ES-I3 (cell line): ENCODE data around the gene GAGE10.

Source experiments
- H3K36me3 ChIP-seq: 2 replicates; pipeline ENCODE4 v1.6.1; 2013; ENCODE audit warnings: mild to moderate bottlenecking, low read length, control low read depth, moderate library complexity; ENCODE audit not compliant: insufficient read depth
- H3K4me1 ChIP-seq: 2 replicates; pipeline ENCODE4 v1.6.1; 2013; ENCODE audit warnings: mild to moderate bottlenecking, control low read depth, low read length; ENCODE audit not compliant: insufficient read depth
- H3K9ac ChIP-seq: 2 replicates; pipeline ENCODE4 v1.6.1; 2013; ENCODE audit warnings: low read depth, mild to moderate bottlenecking, low read length, moderate library complexity
- H3K9me3 ChIP-seq: 2 replicates; pipeline ENCODE4 v1.6.1; 2013; ENCODE audit warnings: mild to moderate bottlenecking, low read length, moderate library complexity; ENCODE audit not compliant: control insufficient read depth, insufficient read depth

GAGE10 gene, protein sequence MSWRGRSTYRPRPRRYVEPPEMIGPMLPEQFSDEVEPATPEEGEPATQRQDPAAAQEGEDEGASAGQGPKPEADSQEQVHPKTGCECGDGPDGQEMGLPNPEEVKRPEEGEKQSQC

DNA sequence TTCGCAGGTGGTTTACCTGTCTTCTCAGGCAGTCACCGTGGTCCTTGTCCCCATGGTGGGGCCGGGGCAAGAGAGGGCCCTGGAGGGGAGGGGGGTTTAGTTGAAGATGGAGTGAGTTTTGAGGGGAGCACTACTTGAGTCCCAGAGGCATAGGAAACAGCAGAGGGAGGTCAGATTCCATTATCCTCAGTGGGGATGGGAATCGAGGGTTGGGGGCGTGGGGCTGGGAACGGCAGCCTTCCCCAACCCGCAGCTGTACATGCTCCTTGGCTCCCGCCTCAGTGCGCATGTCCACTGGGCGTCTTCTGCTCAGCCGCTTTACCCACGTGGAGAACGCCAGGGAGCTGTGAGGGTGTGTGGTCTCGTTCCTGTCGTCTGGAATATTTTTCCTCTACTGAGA is at the start of gene GAGE10:
Gene GAGE10 (plus strand): TSS at position 301 of the 400 bp plus-strand sequence. CDS start 1,214 bp downstream, outside the sequence.
- Histone ChIP-seq H3K4me1 (no peaks in the 10 kb centered on the region), H3K36me3 (no peaks in the 10 kb centered on the region), H3K9ac (no peak within 1 kb of the TSS), H3K9me3 (no peaks in the 10 kb centered on the region)

DNA sequence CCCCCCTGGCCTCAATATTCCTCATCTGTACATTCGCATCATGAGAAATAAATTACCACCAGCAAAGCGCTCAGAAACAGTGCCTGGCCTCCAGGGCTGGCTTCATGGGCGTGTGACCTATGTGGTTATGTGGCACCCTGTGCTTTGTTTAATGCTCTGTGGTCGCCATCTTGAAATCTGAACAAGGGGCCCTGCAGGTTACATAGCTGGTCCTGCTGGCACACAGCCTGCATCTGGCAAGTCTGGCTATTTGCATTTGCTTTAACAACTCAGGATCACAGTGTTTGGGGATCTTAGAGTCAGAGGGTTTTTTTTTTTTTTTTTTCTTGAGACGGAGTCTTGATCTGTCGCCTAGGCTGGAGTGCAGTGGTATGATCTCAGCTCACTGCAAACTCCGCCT is 48.8 kb upstream of the GAGE10 start:
- Histone ChIP-seq H3K4me1 (no peaks in the 10 kb centered on the region), H3K9ac (no peak overlapping the region), H3K9me3 (no peaks in the 10 kb centered on the region), H3K36me3 (no peaks in the 10 kb centered on the region)

DNA sequence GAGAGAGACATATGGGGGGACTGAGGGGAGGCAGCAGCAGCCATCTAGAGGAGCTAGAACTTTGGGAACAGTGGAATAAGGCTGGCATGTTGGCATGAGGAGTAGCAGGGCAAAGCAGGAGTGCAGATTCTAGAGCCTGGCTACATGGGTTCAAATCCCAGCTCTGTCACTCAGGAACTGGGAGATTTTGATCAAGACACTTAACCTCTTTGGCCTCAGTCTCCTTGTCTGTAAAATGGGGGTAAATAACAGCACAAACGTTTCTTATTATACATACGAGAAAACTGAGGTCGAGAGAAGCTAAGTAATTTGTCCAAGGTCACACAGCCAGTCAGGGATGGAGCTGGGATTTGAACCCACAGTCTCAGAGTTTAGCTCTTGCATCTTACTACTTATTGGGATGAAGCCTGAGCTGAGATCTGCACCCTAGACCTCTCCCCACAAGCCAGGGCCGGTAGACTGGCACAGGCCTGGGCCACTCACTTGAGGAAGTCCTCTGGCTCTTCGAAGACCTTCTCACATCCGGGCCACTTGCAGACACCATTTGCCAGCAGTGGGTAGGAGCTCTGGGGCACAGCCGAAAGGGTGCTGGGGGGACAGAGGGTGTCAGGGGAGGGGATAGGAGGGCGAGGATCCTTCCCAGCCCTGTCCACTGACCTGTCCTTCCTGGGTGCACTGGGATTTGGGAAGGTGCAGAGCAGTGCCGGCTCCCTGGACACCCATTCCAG is 47.0 kb upstream of the GAGE10 start:
- H3K36me3 ChIP-seq = no peaks in the 10 kb centered on the region
- no peak overlapping the region for H3K9ac ChIP-seq
- H3K9me3 ChIP-seq = no peaks in the 10 kb centered on the region
- H3K4me1 ChIP-seq = no peaks in the 10 kb centered on the region

DNA sequence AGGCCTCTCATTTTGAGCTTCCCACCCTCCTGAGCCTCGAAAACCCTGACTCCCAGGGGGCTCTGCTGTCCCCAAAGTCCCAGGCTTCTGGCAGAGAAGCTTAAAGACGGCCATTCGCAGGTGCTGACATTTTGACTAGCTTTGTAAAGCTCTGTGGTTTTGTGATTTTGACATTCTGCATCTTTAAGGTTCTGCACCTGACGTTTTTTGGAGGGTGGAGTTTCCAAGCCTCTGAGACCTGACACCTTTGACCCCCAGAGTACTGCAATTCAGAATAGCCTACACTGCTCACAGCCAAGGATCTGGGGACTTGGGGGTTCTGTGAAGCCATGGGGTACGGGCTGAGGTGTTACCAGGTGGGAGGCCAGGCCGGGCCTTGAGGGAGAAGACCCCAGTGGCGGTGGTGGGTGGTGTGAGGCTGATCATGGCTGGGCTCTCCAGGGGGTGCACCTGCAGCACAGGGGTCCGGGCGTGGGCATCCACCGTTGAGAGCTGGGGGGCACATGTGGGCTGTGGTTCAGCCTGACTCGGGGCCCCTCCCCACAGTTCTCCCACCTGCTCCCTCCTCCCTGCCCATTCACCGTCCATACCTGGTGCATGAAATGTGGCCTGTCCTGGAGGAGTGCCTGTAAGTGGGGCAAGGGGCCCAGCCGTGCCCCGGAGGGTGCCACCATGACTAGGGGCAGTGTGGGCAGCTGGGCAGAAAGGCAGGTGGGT is 46.2 kb upstream of the GAGE10 start:
- Histone ChIP-seq H3K9me3 (no peaks in the 10 kb centered on the region), H3K36me3 (no peaks in the 10 kb centered on the region), H3K4me1 (no peaks in the 10 kb centered on the region), H3K9ac (no peak overlapping the region)

DNA sequence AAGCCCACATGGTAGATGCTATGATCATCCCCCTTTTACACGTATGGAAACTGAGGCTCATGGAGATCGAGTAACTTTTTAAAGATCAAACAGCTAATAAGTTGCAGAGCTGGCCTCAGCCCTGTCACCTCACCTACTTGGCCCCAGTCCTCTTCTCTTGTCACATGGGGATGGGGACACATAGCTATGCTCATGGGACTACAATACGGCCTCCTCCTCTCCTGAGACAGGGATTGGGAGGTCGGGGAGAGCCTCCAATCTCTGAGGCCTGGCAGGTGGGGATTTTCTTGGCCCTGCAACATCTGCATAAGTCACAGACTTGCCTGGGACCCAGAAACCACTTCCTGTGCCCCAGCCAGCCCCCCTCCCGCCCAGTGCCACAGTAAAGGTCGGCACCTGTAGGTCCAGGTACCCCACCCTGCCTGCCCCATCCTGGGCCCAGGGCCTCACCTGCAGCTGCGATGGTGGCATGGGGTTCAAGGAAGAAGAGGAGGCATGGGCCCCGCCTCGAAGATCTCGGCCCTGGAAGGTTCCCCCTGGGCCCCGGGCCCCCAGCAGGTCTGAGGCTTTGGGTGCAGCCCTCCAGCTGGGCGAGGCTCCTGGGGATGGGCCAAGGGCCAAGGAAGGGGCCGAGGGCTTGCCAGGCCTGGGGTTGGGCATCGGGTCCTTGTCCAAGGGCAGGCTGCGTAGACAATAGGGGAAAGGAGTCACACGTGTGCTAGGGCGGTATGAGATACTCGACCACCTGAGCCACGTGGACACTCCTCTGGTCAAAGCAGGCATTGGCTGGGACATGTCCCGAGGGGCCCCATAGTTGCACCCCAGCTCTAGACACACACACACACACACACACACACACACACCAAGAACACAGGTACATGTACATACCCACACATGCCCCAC is 45.3 kb upstream of the GAGE10 start:
- no peaks in the 10 kb centered on the region for H3K4me1 ChIP-seq
- H3K9ac ChIP-seq = no peak overlapping the region
- H3K9me3 ChIP-seq = no peaks in the 10 kb centered on the region
- no peaks in the 10 kb centered on the region for H3K36me3 ChIP-seq

DNA sequence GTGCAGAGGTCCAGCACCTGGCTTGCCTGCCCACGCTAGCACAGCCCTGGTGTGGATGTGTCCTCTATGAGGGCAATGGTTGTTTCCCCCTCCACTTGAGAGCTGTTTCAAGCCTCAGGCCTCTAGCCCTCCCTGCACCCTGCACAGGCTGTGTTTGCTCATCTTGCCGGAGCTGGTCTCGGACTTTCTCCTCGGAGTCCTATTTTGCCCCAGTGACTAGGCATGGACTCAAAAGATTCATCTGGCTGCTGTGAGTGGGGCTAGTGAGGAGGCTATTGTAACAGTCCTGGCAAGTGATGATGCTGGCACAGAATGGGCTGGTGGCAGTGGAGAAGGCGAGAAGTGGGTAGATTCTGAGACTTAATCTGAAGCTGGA is 44.7 kb upstream of the GAGE10 start:
- Histone ChIP-seq H3K9ac (no peak overlapping the region), H3K4me1 (no peaks in the 10 kb centered on the region), H3K36me3 (no peaks in the 10 kb centered on the region), H3K9me3 (no peaks in the 10 kb centered on the region)

DNA sequence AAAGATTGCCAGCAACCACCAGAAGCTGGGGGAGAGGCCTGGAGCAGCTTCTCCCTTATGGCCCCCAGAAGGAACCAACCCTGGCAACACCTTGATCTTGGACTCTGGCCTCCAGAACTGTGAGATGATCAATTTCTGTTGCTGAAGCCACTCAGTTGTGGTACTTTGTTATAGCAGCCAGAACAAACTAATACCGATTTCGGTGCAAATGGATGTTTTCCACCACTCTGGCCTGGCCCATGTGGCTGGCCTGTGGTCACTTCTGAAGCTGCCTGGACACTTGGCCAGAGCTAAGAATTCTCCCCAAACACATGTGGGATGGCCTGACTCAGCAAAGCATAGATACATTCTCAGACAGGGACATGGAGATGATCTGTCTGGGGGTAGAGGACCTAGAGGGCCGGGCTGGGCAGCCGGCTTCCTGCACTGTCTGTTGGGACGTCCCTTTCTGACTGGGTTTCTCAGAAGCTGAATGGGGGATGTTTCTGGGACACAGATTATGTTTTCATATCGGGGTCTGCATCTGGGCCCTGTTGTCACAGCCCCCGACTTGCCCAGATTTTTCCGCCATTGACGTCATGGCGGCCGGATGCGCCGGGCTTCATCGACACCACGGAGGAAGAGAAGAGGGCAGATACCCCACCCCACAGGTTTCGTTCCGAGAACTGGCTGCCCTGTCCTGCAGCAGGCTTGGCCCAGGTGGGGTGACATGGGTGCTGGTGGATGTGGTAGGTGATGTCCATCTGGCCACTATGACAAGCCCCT is 43.0 kb upstream of the GAGE10 start:
- Histone ChIP-seq H3K9me3 (no peaks in the 10 kb centered on the region), H3K4me1 (no peaks in the 10 kb centered on the region), H3K36me3 (no peaks in the 10 kb centered on the region), H3K9ac (no peak overlapping the region)

DNA sequence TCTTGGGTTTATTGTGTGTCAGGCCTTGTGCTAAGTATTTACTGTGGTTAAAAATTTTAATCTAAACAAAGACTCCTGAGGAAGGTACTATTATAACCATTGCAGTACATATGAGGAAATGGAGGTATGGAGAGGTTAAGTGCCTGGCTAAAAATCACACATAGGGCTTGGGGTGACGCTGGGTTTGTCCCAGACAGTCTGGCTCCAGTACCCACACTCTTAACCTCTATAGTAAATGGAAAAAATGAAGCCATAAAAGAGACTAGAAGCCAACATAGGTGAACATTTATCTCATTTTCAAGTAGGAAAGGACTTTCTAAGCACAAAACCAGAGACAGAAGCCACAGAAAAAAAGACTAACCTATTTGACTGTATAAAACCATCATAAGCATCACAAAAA is 40.8 kb upstream of the GAGE10 start:
- Histone ChIP-seq H3K36me3 (no peaks in the 10 kb centered on the region), H3K9me3 (no peaks in the 10 kb centered on the region), H3K9ac (no peak overlapping the region), H3K4me1 (no peaks in the 10 kb centered on the region)

DNA sequence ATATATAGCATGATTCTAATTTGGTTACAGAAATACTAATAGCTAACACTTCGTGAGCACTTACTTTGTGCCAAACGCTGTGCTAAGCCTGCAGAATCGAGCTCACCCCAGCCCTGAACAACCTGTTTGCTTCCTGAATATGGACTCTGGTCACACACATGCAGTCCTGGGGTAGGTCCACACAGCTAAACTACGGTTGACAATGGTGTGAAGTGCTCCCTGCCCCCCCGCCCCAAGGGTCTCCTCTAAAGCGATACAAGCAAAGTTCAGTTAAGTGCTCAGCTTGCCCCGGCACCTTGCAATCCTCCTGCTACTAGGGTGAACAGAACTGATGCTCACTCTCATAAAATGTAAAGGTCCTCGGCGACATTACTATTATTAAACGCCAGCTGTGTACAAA is 39.8 kb upstream of the GAGE10 start:
- no peaks in the 10 kb centered on the region for H3K9me3 ChIP-seq
- H3K4me1 ChIP-seq = no peaks in the 10 kb centered on the region

DNA sequence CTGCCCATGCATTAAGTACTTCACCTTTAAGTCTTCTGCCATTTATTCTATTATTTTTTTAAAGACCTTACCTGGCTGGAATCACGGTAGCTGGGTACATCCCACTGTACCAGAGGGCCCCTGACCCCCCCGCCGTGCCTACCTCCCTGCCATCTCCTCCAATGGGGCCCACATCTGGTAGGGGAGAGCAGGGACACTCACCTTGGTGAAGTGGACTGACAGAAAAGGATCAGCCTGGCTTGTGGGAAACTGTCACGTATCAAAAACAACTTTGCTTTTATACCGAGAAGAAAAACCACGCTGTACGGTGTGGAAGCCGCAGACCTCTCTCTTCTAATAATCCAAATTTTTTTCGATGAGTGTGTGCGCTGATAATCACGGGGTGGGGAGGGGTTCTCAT is 39.0 kb upstream of the GAGE10 start, which contains the start of gene FOXP3:
Gene FOXP3 (minus strand): TSS at position 251 of the 400 bp plus-strand sequence. CDS start 6,205 bp downstream, outside the sequence.
- H3K9ac ChIP-seq = no peak within 1 kb of the TSS
- no peaks in the 10 kb centered on the region for H3K36me3 ChIP-seq
- no peaks in the 10 kb centered on the region for H3K4me1 ChIP-seq
- no peaks in the 10 kb centered on the region for H3K9me3 ChIP-seq

More for the DNA sequence above, 39.8 kb upstream of the GAGE10 start:
- H3K36me3 ChIP-seq = no peaks in the 10 kb centered on the region
- H3K9ac ChIP-seq = no peak overlapping the region

DNA sequence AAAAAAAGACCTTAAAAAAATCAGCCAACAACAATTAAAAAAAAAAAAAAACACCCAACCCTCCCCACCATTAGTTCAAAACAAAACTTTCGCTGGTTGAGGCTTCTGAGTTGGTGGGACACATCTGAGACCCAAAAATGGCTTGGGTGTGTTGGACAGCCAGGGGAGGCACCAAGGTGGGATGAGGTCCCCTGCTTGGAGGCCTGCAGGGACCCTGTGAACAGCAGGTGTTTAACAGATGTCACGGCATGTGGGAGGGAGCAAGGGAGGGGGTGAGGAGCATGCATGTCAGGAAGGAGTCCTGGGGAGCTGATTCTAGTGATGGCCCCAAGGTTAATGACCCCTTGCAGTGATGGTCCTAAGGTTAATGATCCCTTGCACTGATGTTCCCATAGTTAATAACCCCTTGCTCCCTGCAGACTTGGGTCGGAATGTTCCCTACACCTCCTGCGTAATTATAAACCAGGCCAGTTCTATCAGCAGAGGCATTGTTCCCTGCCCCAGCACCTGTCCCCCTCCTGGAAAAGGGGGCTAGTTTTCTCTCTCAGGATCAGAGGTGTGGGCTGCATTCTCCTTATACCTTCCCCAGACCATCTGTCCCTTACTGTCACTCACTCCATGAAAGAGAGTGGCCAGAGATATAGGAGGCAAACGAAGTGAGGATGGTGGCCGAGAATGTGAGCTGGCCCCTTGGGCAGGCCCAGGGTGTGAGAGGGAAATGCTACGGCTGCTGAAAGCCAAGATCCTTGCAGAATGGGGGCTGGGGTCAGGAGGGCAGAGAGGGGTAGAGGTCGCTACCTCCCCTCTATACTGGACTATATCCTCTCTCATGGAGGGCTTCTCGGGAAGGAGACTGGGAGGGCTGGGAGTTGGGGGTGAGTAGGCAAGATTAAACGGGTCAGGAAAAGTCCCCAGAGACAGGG is 36.7 kb upstream of the GAGE10 start:
- Histone ChIP-seq H3K4me1 (no peaks in the 10 kb centered on the region), H3K9me3 (no peaks in the 10 kb centered on the region), H3K36me3 (no peaks in the 10 kb centered on the region), H3K9ac (no peak overlapping the region)

DNA sequence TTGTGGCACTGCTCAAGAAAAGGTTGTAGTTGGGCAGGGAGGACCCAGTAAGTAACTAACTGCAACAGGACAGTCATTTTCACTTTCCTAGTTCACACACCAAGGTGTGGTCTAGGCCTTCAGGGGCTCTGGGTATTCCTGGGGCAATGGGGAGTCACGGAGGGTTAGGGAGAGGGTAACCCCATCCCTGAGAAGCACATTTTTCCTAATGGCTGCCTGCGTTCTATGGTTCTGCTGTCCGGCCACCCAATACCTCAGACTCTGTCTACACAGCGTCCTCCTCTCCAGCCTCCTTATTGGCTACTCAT is 34.8 kb upstream of the GAGE10 start:
- Histone ChIP-seq H3K9me3 (no peaks in the 10 kb centered on the region), H3K9ac (peak overlapping the region; percentile 43), H3K36me3 (no peaks in the 10 kb centered on the region), H3K4me1 (no peaks in the 10 kb centered on the region)
